Panc1 (cell line): Measurements from ENCODE around the gene PPP1R12A. TPM values are rescaled to one million over a fixed set of nuclear protein-coding genes. Genes with fewer than 3 reads are reported as not detected.

Source experiments
- ATAC-seq: fragments of 200-7000 bp; cut with Tn5 transposase; 2 replicates; pipeline ENCODE4 v1.9.1; 2020; ENCODE audit warnings: mild to moderate bottlenecking, moderate library complexity
- BruUV-seq: library from RNA; stranded (reverse); fragments of 400-500 nt; replicated peaks from 2 replicates; lab custom pipeline; 2021; lab: Mats Ljungman, UMichigan
- CTCF ChIA-PET: fragments of 300-600 bp; sonication (Branson Sonifier 250); formaldehyde crosslinking; loops from one replicate; lab custom pipeline; 2022; ENCODE audit warnings: antibody characterized with exemption; lab: Charles Lee
- POLR2A ChIA-PET: fragments of 300-600 bp; sonication (Branson Sonifier 250); formaldehyde crosslinking; loops from one replicate; lab custom pipeline; 2022; ENCODE audit warnings: antibody characterized with exemption; lab: Charles Lee
- DNase-seq: peaks from one replicate; pipeline ENCODE4 v3.0.0-alpha.2; 2010; ENCODE audit warnings: low read depth, low spot score
- H3K27ac ChIP-seq: 2 replicates; pipeline ENCODE4 v1.5.1; 2011; ENCODE audit warnings: mild to moderate bottlenecking, low read length, inconsistent platforms
- H3K27me3 ChIP-seq: fragments of 200-500 bp; sonication (Bioruptor generic); 2 replicates; pipeline ENCODE4 v1.6.0; 2014; ENCODE audit warnings: low read length, inconsistent platforms; ENCODE audit not compliant: control insufficient read depth, insufficient read depth
- H3K36me3 ChIP-seq: fragments of 200-500 bp; sonication (Bioruptor generic); 2 replicates; pipeline ENCODE4 v1.5.1; 2014; ENCODE audit warnings: inconsistent platforms, mild to moderate bottlenecking, low read length, moderate library complexity; ENCODE audit not compliant: control insufficient read depth, insufficient read depth
- H3K4me1 ChIP-seq: 2 replicates; pipeline ENCODE4 v1.5.1; 2011; ENCODE audit warnings: inconsistent platforms, mild to moderate bottlenecking, low read length, moderate library complexity; ENCODE audit not compliant: control insufficient read depth, insufficient read depth
- H3K4me3 ChIP-seq, 2 experiments: 2 replicates each; pipeline ENCODE4 v1.5.1; 2011 to 2012; ENCODE audit warnings: low read depth in 2 of 2, low read length in 2 of 2, mild to moderate bottlenecking in 2 of 2, inconsistent platforms in 1 of 2, moderate library complexity in 1 of 2
- H3K9me3 ChIP-seq: fragments of 200-500 bp; sonication (Bioruptor generic); 2 replicates; pipeline ENCODE4 v1.5.1; 2014; ENCODE audit warnings: low read depth, mild to moderate bottlenecking, inconsistent platforms, low read length, moderate library complexity; ENCODE audit not compliant: control insufficient read depth, insufficient read depth
- POLR2AphosphoS5 ChIP-seq: IDR thresholded peaks from 2 replicates; pipeline ENCODE4 v1.6.1; 2012; ENCODE audit warnings: mild to moderate bottlenecking, low read depth, low read length, moderate library complexity
- REST ChIP-seq, 2 experiments: IDR thresholded peaks; 2 replicates each; pipeline ENCODE4 v1.6.1; 2011 to 2012; ENCODE audit warnings: low read depth in 2 of 2, control low read depth in 1 of 2, low read length in 1 of 2, mild to moderate bottlenecking in 1 of 2, moderate library complexity in 1 of 2; ENCODE audit not compliant: insufficient read depth in 1 of 2
- SIN3A ChIP-seq: IDR thresholded peaks from 2 replicates; pipeline ENCODE4 v1.6.1; 2012; ENCODE audit warnings: low read depth, mild to moderate bottlenecking, low read length, moderate library complexity, borderline replicate concordance; ENCODE audit not compliant: insufficient read depth
- TCF7L2 ChIP-seq: IDR thresholded peaks from 2 replicates; pipeline ENCODE4 v1.6.1; 2011; ENCODE audit warnings: mild to moderate bottlenecking, low read depth, low read length, inconsistent platforms
- in situ Hi-C: cut with HindIII; loops from 2 replicates; pipeline ENCODE4 v1.10.0; 2016; ENCODE audit warnings: low sequenced_read_pairs, low pct_unique_long_range_greater_than_20kb
- intact Hi-C: fragments of 100-400 bp; cut with micrococcal nuclease; formaldehyde crosslinking; loops from one replicate; pipeline ENCODE4 v1.10.0; 2022; ENCODE audit not compliant: unreplicated experiment
- total RNA-seq: library from RNA; stranded (reverse); gene quantifications from one replicate; pipeline ENCODE4 v1.2.1, GENCODE V29; 2021; ENCODE audit not compliant: unreplicated experiment
- TF ChIP-seq, protein P1 (sequence below): fragments of 450-650 bp; IDR thresholded peaks from 2 replicates; pipeline ENCODE4 v1.5.1; 2017; ENCODE audit warnings: mild to moderate bottlenecking

PPP1R12A gene
- total RNA-seq, 1 experiment from 2014 or later: 61.6 TPM

GRCh38 chr12:79763766-79764452, 171.0 kb downstream of the PPP1R12A start:
- BruUV-seq: no TSS peak
- Histone ChIP-seq H3K4me3 (no peak overlapping the region), H3K9me3 (no peaks in the 10 kb centered on the region), H3K36me3 (no peaks in the 10 kb centered on the region), H3K27me3 (no peaks in the 10 kb centered on the region), H3K4me1 (no peaks in the 10 kb centered on the region), H3K27ac (no peak overlapping the region)
- intact Hi-C loops: no loop called here
- in situ Hi-C loops: no loop called here
- TF ChIP-seq, protein P1, sequence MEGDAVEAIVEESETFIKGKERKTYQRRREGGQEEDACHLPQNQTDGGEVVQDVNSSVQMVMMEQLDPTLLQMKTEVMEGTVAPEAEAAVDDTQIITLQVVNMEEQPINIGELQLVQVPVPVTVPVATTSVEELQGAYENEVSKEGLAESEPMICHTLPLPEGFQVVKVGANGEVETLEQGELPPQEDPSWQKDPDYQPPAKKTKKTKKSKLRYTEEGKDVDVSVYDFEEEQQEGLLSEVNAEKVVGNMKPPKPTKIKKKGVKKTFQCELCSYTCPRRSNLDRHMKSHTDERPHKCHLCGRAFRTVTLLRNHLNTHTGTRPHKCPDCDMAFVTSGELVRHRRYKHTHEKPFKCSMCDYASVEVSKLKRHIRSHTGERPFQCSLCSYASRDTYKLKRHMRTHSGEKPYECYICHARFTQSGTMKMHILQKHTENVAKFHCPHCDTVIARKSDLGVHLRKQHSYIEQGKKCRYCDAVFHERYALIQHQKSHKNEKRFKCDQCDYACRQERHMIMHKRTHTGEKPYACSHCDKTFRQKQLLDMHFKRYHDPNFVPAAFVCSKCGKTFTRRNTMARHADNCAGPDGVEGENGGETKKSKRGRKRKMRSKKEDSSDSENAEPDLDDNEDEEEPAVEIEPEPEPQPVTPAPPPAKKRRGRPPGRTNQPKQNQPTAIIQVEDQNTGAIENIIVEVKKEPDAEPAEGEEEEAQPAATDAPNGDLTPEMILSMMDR: no peak
- TF ChIP-seq SIN3A (no peak), TCF7L2 (no peak)
- ChIA-PET CTCF (no interaction called here), POLR2A (interaction anchor here (0.6 kb wide), 1 partner anchor 764 kb away, joined by 13 read pairs; no protein-coding TSS in a partner anchor)
- ATAC-seq (no peak), DNase-seq (no peak)

DNA sequence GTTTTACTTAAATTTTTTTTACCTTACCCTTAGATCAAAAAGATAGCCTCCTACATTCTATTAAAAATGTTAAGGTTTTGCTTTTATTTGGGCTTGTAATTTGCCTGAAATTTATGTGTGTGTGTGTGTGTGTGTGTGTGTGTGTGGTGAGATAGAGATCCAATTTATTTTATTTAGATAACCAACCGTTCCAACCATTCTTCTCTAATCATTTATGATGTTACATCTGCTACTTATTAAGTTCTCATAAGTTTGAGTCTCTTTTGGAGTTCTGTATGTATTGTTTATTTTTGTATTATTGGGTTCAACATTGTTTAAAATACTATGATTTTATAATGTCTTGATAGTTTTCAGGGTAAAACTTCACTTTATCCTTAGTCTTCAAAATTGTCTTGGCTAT, 173.6 kb downstream of the PPP1R12A start:
- no peak overlapping the region for H3K27ac ChIP-seq
- no peaks in the 10 kb centered on the region for H3K27me3 ChIP-seq
- no peaks in the 10 kb centered on the region for H3K36me3 ChIP-seq
- ATAC-seq (no peak), DNase-seq (no peak)
- ChIA-PET CTCF (no interaction called here), POLR2A (no interaction called here)
- in situ Hi-C loops: no loop called here
- peaks cover 8% of the 10 kb centered on the region; the same call in 1 of the 2 replicates for H3K9me3 ChIP-seq
- H3K4me1 ChIP-seq: no peaks in the 10 kb centered on the region
- no peak overlapping the region for H3K4me3 ChIP-seq
- no TSS peak for BruUV-seq
- TF ChIP-seq SIN3A (no peak), POLR2AphosphoS5 (no peak), TCF7L2 (no peak), REST (IDR thresholded peaks at IDR 0.05; ENCODE audit: insufficient read depth in 1 of 2, low read depth in 2 of 2, low read length in 1 of 2) (no peak)
- TF ChIP-seq, protein P1: no peak
- intact Hi-C loops: no loop called here
